Mesothelial cell of epicardium (in vitro differentiated cells): ENCODE results near the gene CCP110. TPM values are rescaled to one million over a fixed set of nuclear protein-coding genes. Genes with fewer than 3 reads are reported as not detected.

ENCODE experiments used
- DNase-seq, 2 experiments: peaks; one replicate each; pipeline ENCODE4 v3.0.0; 2021; ENCODE audit warnings: low spot score in 2 of 2; ENCODE audit not compliant: unreplicated experiment in 2 of 2
- H3K27ac Mint-ChIP-seq: 2 replicates; pipeline ENCODE4 v1.8.0; 2021; ENCODE audit warnings: mixed read lengths
- H3K27me3 Mint-ChIP-seq: 2 replicates; pipeline ENCODE4 v1.8.0; 2021; ENCODE audit warnings: low read depth, mixed read lengths
- H3K36me3 Mint-ChIP-seq: 2 replicates; pipeline ENCODE4 v1.8.0; 2021; ENCODE audit warnings: mixed read lengths
- H3K4me1 Mint-ChIP-seq: 2 replicates; pipeline ENCODE4 v1.8.0; 2021; ENCODE audit warnings: mixed read lengths
- H3K4me3 Mint-ChIP-seq: 2 replicates; pipeline ENCODE4 v1.8.0; 2021; ENCODE audit warnings: mild to moderate bottlenecking, moderate library complexity, mixed read lengths
- H3K9me3 Mint-ChIP-seq: 2 replicates; pipeline ENCODE4 v1.8.0; 2021; ENCODE audit warnings: mixed read lengths
- total RNA-seq: library from RNA; stranded (reverse); gene quantifications from 3 replicates; pipeline ENCODE4 v1.2.1, GENCODE V29; 2021
- TF ChIP-seq, protein P1 (sequence below): fragments of 200-600 bp; sonication (generic); IDR thresholded peaks from one replicate; pipeline ENCODE4 v1.5.0; 2021; ENCODE audit warnings: antibody characterized with exemption; ENCODE audit not compliant: unreplicated experiment

Gene CCP110
- total RNA-seq, 1 donor from 2014 or later, result 15.1 TPM

DNA sequence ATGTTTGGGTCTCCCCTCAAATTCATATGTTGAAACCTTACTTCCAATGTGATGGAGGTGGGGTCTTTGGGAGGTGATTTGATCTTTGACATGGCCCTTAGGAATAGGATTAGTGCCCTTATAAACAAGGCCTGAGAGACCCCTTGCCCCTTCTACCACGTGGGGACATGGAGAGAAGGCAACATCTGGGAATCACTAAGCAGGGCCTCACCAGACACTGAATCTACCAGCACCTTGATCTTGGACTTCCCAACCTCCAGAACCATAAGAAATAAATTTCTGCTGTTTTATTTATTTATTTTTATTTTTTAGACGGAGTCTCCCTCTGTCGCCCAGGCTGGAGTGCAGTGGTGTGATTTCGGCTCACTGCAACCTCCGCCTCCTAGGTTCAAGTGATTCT, 42.0 kb upstream of the CCP110 start:
- Mint-ChIP-seq H3K27me3 (no peaks in the 10 kb centered on the region), H3K9me3 (no peaks in the 10 kb centered on the region), H3K4me3 (no peak overlapping the region), H3K4me1 (no peaks in the 10 kb centered on the region), H3K27ac (no peak overlapping the region), H3K36me3 (no peaks in the 10 kb centered on the region)
- TF ChIP-seq, protein P1, sequence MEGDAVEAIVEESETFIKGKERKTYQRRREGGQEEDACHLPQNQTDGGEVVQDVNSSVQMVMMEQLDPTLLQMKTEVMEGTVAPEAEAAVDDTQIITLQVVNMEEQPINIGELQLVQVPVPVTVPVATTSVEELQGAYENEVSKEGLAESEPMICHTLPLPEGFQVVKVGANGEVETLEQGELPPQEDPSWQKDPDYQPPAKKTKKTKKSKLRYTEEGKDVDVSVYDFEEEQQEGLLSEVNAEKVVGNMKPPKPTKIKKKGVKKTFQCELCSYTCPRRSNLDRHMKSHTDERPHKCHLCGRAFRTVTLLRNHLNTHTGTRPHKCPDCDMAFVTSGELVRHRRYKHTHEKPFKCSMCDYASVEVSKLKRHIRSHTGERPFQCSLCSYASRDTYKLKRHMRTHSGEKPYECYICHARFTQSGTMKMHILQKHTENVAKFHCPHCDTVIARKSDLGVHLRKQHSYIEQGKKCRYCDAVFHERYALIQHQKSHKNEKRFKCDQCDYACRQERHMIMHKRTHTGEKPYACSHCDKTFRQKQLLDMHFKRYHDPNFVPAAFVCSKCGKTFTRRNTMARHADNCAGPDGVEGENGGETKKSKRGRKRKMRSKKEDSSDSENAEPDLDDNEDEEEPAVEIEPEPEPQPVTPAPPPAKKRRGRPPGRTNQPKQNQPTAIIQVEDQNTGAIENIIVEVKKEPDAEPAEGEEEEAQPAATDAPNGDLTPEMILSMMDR, result no peak
- no peak for DNase-seq

DNA sequence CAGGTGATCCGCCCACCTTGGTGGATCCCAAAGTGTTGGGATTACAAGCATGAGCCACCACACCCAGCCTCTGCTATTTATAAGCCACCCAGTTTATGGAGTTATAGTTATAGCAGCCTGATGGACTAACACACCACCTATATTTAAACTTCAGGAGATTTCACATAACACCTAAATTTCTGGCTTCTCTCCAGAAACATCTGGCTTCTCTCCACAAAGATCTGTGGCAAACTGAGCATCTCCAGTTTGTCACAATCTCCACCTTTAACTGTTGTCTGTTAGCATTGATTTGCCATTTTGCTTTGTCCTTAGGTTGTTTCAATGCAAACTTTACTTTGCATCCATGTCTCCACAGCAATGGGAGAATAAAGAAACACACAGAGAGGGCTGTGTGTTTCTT, 41.5 kb upstream of the CCP110 start:
- Mint-ChIP-seq H3K9me3 (no peaks in the 10 kb centered on the region), H3K27me3 (no peaks in the 10 kb centered on the region), H3K36me3 (no peaks in the 10 kb centered on the region), H3K27ac (no peak overlapping the region), H3K4me1 (no peaks in the 10 kb centered on the region), H3K4me3 (no peak overlapping the region)
- TF ChIP-seq, protein P1, result no peak
- DNase-seq, result no peak

DNA sequence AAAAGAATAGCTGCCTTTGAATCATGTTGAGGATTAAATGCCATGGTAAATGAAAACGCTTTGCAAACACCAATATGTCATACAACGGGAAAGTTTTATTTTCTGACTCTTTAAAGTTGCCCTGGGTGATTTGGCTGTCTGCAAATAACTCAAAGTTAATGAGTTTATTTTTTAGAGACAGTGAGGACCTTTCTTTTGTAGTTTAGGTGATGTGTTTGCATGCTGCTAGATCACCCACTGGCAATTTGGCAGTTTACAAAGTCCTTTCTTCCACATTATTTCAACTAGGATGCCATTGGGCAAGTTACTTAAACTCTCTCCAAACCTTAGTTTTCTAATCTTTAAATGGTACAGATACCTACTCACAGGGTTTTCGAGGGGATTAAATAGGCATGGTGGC, 39.6 kb upstream of the CCP110 start:
- no peaks in the 10 kb centered on the region for H3K9me3 Mint-ChIP-seq
- H3K4me3 Mint-ChIP-seq, result no peak overlapping the region
- TF ChIP-seq, protein P1, result no peak
- no peaks in the 10 kb centered on the region for H3K4me1 Mint-ChIP-seq
- no peak overlapping the region for H3K27ac Mint-ChIP-seq
- DNase-seq, result no peak
- no peaks in the 10 kb centered on the region for H3K36me3 Mint-ChIP-seq
- no peaks in the 10 kb centered on the region for H3K27me3 Mint-ChIP-seq

DNA sequence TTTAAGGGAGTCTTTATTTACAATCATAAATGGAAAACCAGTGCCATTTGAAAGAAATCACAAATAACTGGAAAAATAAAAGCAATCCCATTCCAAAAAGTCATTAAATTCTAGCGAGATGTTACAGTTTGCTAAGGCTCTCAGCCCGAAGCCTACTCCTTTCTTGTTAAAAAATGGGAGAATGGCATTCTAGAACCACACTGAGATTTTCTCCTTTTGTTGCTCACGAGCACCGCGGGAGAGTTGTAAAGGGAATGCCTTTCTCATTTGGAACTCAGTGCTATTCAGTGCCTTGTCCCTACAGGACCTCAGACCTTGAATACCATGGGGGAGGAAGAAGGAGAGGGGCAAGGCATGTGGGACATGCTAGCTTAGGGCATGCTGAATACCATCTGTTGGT, 38.1 kb upstream of the CCP110 start:
- TF ChIP-seq, protein P1, result no peak
- Mint-ChIP-seq H3K27ac (no peak overlapping the region), H3K4me3 (no peak overlapping the region), H3K27me3 (no peaks in the 10 kb centered on the region), H3K9me3 (no peaks in the 10 kb centered on the region), H3K4me1 (no peaks in the 10 kb centered on the region), H3K36me3 (no peaks in the 10 kb centered on the region)
- no peak for DNase-seq

DNA sequence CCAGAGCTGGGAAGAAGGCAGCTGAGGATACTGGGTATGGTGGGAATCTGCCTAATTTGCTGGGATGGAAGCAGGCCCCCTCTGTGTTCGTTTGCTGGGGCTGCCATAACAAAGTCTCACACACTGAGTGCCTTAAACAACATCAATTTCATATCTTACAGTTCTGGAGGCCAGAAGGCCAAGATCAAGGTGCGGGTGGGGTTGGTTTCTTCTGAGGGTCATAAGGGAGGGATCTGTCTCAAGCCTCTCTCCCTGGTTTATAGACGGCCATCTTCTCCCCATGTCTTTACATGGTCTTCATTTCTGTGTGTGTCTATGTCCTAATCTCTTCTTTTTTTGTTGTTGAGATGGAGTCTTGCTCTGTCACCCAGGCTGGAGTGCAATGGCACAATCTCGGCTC, 37.7 kb upstream of the CCP110 start:
- TF ChIP-seq, protein P1, result no peak
- H3K9me3 Mint-ChIP-seq, result no peaks in the 10 kb centered on the region
- H3K27me3 Mint-ChIP-seq, result no peaks in the 10 kb centered on the region
- H3K36me3 Mint-ChIP-seq, result no peaks in the 10 kb centered on the region
- no peak overlapping the region for H3K4me3 Mint-ChIP-seq
- H3K4me1 Mint-ChIP-seq, result no peaks in the 10 kb centered on the region
- no peak overlapping the region for H3K27ac Mint-ChIP-seq
- DNase-seq, result no peak

DNA sequence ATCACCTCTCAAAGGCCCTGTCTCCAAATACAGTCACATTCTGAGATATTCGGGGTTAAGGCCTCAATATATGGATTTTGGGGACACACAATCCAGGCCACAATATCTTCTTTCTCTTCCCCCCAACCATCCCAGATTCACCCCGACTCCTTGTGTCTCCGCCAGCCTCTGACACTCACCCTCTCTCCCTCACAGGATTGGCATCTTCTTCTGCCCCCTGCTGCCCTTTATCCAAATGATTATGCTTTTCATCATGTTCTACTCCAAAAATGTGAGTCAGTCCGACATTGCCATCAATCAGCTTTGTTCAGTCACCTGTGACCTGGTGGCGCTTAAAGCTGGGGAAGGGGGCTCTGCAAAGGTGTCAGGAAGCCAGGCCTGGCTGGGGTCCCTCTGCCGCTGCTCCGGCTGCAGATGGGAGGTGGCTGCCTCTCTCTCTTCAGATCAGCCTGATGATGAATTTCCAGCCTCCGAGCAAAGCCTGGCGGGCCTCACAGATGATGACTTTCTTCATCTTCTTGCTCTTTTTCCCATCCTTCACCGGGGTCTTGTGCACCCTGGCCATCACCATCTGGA, 36.9 kb upstream of the CCP110 start:
- TF ChIP-seq, protein P1, result no peak
- H3K9me3 Mint-ChIP-seq, result no peaks in the 10 kb centered on the region
- H3K4me1 Mint-ChIP-seq, result no peaks in the 10 kb centered on the region
- no peak overlapping the region for H3K4me3 Mint-ChIP-seq
- no peaks in the 10 kb centered on the region for H3K27me3 Mint-ChIP-seq
- no peaks in the 10 kb centered on the region for H3K36me3 Mint-ChIP-seq
- no peak overlapping the region for H3K27ac Mint-ChIP-seq
- no peak for DNase-seq
